ENCODE results near the gene CDRT15. TPM values are rescaled to one million over a fixed set of nuclear protein-coding genes. Genes with fewer than 3 reads are reported as not detected.
"Not testable (repeated sequence)": the region's sequence is repeated elsewhere in the genome, so short reads cannot be mapped to it uniquely, and the experiment has no call there.

CDRT15 gene
- total RNA-seq = not detected

DNA sequence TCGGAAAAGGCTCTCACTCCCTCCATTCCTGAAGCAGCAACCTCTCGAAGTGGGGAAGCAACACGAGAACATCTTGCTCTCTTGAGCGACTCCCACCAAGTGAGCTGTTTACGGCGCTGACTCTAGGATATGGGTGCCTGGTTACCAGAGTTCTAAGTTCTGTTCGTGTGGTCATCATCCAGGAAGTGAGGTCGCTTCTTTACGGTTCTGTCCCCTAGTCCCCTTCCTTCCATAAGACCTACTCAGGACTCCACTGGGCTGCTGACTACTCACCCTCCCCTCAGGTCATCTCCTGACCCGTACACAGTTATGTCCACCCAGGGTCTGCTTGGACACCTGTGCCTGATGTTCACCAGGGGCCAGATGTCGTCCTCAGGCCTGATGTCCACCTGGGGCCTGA lies at the start of gene CDRT15:
TSS of gene CDRT15 (minus strand) at position 101 of the 400 bp plus-strand sequence. CDS start at position 72, 29 bp downstream.
- not testable (repeated sequence) for H3K9me3 ChIP-seq

DNA sequence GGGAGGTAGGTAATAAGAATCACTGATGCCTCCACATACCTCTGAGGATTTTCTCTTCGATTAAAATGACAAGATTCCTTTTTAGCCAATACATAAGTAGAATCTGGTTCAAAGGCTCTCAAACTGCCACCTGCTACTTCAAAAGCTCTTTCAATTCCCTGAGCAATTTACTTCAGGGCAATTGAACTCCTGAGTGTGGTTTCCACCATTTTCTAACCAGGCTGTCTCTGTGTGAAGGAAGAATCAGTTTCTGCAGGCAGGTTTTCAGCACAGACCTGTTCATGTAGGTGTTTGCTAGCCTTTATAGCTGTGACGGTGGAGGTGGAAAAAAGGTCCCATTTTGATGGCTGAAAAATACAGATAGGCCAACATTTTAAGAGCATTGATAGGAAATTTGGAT lies 46.1 kb upstream of the CDRT15 start:
- Histone ChIP-seq H3K4me3 (no peak overlapping the region), H3K36me3 (no peaks in the 10 kb centered on the region), H3K27me3 (peaks cover 0 to 49% (median 0%) of the 10 kb centered on the region in 4 donors), H3K27ac (no peak overlapping the region), H3K4me1 (no peaks in the 10 kb centered on the region), H3K9me3 (no peaks in the 10 kb centered on the region)
- no peak for DNase-seq
- TF ChIP-seq, protein P1, sequence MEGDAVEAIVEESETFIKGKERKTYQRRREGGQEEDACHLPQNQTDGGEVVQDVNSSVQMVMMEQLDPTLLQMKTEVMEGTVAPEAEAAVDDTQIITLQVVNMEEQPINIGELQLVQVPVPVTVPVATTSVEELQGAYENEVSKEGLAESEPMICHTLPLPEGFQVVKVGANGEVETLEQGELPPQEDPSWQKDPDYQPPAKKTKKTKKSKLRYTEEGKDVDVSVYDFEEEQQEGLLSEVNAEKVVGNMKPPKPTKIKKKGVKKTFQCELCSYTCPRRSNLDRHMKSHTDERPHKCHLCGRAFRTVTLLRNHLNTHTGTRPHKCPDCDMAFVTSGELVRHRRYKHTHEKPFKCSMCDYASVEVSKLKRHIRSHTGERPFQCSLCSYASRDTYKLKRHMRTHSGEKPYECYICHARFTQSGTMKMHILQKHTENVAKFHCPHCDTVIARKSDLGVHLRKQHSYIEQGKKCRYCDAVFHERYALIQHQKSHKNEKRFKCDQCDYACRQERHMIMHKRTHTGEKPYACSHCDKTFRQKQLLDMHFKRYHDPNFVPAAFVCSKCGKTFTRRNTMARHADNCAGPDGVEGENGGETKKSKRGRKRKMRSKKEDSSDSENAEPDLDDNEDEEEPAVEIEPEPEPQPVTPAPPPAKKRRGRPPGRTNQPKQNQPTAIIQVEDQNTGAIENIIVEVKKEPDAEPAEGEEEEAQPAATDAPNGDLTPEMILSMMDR (IDR thresholded peaks at IDR 0.05) = no peak
- TF ChIP-seq POLR2A (IDR thresholded peaks at IDR 0.05) = no peak
- 75 to 92% methylated on average over 2 of the region's 2 CpGs for WGBS, 2 donors
- intact Hi-C loops (cut with DNase I) = no loop called here

More for the DNA sequence above, at the start of gene CDRT15:
- H3K4me3 ChIP-seq; H3K4me1 ChIP-seq; H3K27me3 ChIP-seq; DNase-seq; intact Hi-C loops (cut with DNase I); H3K27ac ChIP-seq; H3K36me3 ChIP-seq: not testable (repeated sequence)
- WGBS, 2 donors = 93 to 97% methylated on average over 6 to 8 of the region's 11 CpGs

DNA sequence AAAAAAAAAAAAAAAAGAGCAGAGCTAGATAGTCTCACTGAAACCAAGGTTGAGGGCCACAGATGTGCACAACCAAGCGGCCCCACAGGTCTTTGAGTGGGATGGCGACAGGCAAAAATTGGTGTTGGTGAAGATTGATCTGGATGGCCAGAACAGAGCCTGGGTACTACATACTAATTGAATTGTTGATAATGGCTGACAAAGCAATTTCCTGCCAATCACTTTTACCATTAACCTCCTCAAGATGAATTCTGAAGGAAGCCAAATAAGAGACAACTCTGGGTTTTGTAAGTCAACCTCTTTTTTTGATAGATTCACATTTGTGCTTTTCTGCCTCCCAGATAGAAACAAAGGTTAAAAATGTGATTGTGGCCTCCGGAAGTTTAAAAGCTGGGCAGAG lies 44.9 kb upstream of the CDRT15 start:
- no peak overlapping the region for H3K27ac ChIP-seq
- intact Hi-C loops (cut with DNase I) = no loop called here
- no peaks in the 10 kb centered on the region for H3K9me3 ChIP-seq
- 80 to 91% methylated on average over 3 of the region's 3 CpGs for WGBS, 2 donors
- TF ChIP-seq, protein P1 (IDR thresholded peaks at IDR 0.05) = no peak
- no peak for TF ChIP-seq POLR2A (IDR thresholded peaks at IDR 0.05)
- H3K36me3 ChIP-seq = no peaks in the 10 kb centered on the region
- H3K27me3 ChIP-seq = peaks cover 0 to 52% (median 0%) of the 10 kb centered on the region in 4 donors
- H3K4me3 ChIP-seq = no peak overlapping the region
- no peaks in the 10 kb centered on the region for H3K4me1 ChIP-seq
- DNase-seq = no peak

DNA sequence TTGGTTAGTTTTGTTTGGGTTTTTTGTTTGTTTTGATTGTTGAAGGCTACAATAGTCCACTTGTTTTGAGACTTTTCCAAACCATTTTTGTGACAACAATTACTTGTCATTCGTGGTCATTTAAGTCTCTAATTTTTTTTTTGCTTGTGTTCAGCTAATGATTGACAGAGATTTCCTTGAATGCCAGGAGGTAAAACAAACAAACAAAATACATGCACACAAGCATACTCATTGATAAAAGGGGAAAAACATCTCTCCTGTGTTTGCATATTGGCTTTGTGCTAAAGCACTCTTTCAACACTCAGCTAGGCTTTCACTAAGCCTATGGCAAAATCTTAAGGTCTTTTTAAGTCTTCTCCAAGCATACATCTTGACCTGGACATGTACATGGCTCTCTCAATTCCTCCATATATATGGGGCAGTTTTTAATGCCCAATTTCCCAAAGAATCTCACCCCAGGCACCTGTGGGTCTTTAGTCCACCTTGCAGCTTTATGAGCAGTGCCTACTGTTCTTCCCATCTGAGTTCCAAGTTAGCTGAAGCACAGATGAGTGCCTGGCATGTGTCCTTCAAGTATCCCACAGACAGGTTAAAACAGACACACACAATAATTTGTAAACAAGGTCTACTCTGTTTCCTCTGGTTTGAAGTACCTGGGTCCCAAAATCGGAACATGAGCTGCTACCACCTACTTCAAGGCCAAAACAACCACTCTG lies 40.0 kb upstream of the CDRT15 start:
- Histone ChIP-seq H3K36me3 (no peaks in the 10 kb centered on the region), H3K9me3 (no peaks in the 10 kb centered on the region), H3K4me3 (no peak overlapping the region), H3K4me1 (no peaks in the 10 kb centered on the region), H3K27ac (no peak overlapping the region), H3K27me3 (peaks cover 0 to 23% (median 0%) of the 10 kb centered on the region in 4 donors)
- WGBS, 2 donors = 58 to 64% methylated on average over 2 of the region's 2 CpGs
- intact Hi-C loops (cut with DNase I) = no loop called here
- TF ChIP-seq POLR2A (IDR thresholded peaks at IDR 0.05) = no peak
- no peak for DNase-seq

DNA sequence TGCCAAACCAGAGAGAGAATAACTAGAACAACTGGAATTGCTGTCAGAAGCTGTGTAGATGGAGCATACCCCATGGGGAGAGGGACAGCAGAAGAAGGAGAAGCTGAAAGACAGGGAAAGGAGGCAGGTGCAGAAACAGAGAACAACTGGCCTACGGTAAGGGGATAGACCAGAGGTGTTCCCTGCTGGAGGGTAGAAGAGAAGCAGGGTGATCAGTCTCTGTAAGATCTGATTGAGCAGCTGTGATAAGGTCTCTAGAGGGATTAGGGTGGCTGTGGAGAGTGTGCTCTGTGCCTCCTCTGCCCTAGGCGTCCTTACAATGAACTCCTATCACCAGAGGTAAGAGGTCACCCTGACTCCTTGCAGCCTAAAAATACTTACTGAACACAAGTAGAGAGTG lies 33.8 kb upstream of the CDRT15 start:
- peaks cover 0 to 20% (median 0%) of the 10 kb centered on the region in 4 donors for H3K27me3 ChIP-seq
- H3K4me1 ChIP-seq = no peaks in the 10 kb centered on the region
- intact Hi-C loops (cut with DNase I) = no loop called here
- H3K4me3 ChIP-seq = no peak overlapping the region
- no peaks in the 10 kb centered on the region for H3K36me3 ChIP-seq
- TF ChIP-seq, protein P1 (IDR thresholded peaks at IDR 0.05) = no peak
- TF ChIP-seq POLR2A (IDR thresholded peaks at IDR 0.05) = no peak
- H3K9me3 ChIP-seq = no peaks in the 10 kb centered on the region
- H3K27ac ChIP-seq = no peak overlapping the region
- WGBS, 2 donors = 61 to 65% methylated on average over 2 of the region's 2 CpGs
- no peak for DNase-seq

DNA sequence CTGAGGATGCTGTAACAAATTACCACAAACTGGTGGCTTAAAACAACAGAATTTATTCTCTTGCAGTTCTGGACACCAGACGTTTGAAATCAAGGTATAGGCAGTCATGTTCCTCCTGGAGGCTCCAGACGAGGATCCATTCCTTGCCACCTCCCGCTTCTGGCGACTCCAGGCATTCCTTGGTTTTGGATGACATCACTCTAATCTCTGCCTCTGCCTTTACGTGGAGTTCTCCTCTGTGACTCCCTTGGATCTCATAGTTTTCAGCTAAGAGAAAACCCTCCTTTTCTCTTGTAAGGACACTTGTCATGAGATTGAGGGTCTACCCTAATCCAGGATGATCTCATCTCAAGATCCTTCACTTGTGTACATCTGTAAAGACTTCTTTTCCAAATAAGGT lies 32.8 kb upstream of the CDRT15 start:
- WGBS, 2 donors = 61 to 67% methylated on average over 5 of the region's 5 CpGs
- intact Hi-C loops (cut with DNase I) = no loop called here
- no peak overlapping the region for H3K27ac ChIP-seq
- no peaks in the 10 kb centered on the region for H3K4me1 ChIP-seq
- no peak for DNase-seq
- no peak overlapping the region for H3K4me3 ChIP-seq
- H3K36me3 ChIP-seq = no peaks in the 10 kb centered on the region
- no peaks in the 10 kb centered on the region for H3K9me3 ChIP-seq
- TF ChIP-seq POLR2A (IDR thresholded peaks at IDR 0.05) = no peak
- peaks cover 0 to 20% (median 0%) of the 10 kb centered on the region in 4 donors for H3K27me3 ChIP-seq

Data from esophagus squamous epithelium (tissue), 5 donors.